HG03066 (cell line): ENCODE measurements around the gene SNUPN.

Source experiments
- ATAC-seq: cut with Tn5 transposase; IDR thresholded peaks from one replicate; pipeline ENCODE4 v1.9.1; 2021; ENCODE audit warnings: low read depth; ENCODE audit not compliant: unreplicated experiment

The SNUPN gene

DNA sequence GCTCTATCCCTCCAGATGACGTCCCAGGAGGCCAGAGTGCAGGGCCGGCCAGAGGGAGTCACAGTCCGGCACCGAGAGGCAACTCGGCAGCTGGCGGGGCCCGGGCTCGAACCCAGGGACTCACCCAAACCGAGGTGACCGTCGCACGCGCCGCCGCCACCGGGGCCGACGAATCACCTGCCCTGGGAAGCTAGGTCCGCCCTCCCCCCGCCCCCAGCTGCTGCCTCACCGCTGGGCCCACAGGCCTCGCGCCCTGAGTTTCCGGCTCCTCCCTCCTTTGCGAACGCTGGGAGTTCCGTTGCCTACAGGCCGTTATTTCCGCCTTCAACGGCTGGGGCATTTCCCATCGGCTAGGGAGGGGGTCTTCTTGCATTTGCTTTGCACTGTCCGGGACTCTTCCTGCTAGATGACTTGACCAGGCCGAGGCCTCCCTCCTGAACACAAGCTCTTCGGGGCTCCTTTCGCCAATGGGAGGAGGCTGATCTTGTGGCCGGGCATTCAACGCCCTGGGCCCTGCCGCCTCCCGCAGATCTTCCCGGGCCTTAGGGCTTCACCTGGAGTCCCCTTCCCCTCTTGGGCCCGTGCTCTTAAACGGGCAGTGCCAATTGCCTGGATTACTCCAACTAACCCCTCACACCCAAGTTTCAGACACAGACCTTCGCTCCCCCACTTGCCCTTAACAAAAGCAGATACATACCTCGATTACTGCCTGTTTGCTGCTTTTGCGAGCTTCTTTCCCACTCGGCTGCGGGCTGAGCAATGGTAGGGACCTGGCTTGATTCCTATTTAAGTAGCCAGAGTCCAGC lies at the start of gene SNUPN:
TSS of gene SNUPN (minus strand) at position 184 of the 806 bp plus-strand sequence. CDS start 4,674 bp downstream, outside the sequence.
- ATAC-seq: peak; percentile 76

DNA sequence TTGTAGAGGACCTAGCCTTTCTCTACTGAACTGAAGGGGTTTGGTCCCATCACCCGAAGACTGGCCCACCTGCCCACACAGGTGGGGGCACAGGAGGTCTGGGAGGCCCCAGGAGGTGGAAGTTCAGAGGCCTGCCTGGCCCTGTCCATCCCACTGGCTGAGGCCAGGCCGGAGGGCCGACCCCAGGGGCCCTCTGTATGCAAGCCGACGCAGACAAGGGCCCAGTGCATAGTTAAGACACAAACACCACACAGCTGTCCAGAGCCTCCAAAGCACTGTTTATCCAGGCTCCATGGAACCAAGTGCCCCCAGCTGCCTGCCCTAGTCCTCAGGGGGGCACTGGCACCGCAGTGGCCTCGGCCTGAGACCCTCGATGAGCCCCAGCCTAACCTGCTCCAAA lies 48.8 kb upstream of the SNUPN start:
- ATAC-seq: no peak

DNA sequence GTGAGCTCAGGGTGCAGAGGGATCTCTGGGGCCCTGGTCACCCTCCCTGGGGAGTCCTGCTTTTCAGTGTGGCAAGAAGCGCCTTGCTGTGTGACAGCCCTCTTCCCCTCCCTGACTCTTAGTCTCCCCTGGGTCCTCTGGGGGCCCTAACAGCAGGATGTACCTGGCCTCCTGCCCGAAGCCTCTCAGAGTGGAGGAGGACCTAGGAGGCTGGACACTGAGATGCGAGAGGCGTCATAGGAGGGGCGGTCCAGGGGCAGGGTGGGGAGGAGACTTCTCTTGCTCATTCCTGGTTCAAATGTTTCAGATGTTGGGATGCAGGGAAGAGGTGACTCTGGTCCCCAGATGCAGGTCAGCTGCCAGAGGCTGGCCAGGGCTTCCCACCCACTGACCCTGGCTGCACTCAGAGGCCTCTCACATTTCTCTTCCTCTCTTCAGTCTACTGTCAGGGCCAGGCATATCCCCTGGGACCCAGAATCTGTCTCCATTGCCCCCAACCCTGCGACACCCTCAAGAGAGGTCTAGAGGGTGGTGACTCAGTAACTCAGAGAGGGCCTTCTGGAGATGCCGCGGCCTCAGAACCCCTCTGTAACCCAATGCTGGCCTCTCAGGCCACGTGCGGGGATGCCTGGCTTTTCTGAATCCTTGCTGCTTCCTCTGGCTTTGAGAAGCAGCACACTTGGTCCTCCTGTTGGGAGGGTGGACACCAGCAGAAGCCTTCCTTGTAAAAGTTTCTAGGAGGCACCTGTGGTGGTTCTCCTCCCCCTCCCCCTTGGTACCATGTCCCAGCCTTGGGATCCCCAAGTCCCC lies 48.1 kb upstream of the SNUPN start:
- no peak for ATAC-seq

DNA sequence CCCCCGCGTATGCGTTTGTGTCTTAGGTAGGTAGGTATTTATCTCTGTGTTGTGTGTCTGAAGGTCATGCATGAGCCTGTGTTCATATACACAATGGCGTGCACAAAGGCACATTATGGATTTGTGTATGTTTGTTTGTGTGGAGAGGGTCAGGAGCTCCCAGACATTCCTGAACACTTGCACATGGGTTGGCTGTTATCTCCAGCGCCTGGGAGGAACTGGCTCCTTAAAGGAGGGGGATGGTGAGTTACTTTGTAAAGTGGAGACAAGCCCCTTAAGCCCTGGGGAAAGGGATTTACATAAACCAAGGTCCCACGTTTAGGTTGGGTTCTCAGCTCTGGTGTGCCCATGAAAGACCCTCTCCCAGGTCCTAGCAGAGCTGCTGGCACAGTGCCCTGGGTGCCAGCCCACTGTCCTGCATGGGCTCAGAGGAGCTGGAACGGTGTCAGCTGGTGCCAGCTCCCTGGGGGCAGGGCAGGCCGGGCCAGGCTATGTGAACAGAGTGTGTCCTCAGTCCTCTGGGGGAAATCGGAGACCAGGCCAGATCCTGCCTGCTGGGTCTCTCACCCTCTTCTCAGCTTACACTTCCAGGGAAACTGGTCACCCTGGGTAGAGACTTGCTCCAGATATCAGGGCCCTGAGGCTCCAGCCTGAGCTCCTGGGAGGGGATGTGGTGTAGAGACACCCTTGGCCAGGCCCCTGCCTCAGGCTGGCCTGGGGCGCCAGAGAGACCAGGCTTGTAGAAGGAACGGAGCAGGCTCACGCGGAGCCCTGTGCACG lies 47.3 kb upstream of the SNUPN start:
- ATAC-seq: no peak

DNA sequence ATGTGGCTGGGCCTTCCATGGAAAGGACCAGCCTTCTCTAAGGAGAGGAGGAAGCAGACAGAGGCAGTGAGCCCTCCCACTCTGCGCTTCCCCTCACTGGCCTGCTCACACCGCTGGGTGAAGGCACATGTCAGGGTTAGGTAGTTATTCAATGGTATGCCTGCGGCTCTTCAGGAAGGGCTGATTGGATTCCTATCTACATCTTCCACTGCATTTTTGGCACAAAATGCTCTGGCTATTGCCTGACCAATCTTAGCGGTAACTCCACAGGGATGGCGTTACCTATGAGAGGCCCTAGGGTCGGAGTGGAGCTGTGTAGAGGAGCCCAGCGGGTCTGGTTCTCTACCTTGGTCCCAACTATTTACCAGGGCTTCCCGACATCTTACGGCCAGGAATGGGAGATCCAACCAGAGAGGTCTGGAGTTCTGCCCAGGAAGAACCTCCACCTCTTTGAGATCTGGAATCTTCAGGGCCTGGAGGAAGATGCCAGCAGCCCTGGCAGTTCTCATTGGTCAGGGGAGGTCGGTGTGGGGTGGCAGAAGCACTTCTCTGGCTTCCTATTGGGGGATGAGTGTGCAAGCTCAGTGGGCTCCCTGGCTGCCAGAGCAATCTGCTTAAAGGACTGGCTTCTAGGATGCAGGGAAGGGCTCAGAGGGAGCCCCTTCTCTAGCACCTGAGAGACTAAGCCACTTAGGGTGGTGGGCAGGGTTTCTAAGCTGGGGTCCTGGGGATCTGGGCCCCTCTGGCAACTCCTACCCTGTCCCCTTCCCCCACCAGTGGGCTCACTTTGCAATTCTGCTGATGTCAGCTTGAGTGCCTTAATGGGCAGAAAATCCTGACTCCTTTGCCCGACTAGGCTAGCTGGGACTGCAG lies 46.4 kb upstream of the SNUPN start:
- ATAC-seq: no peak

DNA sequence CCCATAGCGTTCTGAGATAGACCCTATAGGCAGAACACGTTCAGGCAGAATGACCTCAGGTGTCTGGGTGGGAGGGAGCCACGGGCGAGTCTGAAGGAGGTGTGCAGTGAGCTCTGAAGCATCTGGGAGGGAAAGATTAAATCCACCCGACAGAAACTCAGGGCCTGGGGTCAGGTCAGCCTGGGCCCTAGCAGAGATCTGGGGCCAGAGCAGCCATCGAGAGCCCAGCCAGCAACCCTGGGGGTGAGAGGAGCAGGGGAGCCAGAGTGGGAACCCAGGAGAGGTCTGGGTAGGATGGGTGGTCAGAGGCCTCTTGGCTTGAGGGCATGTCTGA lies 44.3 kb upstream of the SNUPN start:
- ATAC-seq: no peak

DNA sequence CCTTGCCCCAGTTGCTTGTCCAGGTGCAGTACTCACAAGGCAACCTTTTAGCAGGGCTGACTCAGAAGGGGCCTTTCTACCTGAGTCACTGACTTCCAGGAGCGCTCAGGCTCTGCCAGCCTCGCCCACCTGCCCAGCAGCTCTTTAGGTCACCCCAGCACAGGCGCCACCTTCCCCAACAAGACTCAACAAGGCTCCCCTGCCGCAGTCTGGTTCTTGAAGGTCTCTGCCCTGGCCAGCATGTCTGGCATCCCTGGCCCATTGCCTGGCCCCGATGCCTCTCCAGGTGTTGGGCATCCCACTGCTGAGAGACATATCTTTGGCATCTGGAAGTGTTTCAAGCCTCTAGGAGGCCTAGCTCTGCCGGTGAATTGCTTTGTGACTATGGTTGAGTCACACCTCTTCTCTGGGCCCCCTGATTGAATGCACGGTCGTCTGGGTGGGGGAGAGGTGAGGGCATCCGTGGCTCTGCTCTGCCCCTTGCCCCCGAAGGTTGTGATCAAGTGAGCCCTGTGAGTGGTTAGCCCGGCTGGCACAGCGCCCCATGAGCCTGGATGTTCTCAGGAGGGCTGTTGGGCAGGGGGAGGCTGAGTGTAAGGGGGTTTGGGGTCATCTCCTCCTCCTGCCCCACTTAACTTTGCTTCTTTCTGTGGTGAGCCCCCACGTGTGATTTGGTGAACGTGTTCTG lies 43.8 kb upstream of the SNUPN start:
- no peak for ATAC-seq

DNA sequence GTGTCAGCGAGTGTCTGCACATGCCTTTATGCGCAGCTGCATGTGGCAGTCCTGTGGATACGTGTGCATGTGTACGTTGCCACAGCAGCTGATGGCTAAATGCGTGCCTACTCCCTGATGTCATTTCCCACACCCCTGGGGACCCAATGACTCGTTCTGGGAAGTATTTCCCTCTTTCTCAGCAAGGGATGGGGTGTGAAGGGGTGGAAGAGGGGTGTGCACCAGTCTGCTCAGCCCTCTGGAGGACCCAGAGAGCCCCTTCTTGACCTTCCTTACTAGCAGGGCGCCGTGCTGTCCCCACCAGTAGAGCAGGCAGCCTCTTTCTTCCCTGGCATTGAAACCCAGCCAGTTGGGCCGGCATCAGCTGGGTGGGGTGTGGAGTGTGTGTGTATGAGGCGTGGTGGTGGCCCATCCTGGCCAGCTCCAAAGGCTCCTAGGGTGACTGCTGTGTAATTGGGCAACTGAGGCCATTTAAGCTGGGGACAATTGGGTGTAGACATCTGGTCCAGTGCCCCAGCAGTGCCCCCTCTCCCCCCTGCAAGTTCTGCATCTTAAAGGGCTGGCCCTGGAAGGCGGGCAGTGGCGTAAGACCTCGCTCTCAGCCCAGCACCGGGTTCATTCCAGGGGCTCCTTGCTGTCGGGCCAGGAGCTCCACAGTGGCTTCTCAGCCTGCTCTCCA lies 41.4 kb upstream of the SNUPN start:
- ATAC-seq: no peak

DNA sequence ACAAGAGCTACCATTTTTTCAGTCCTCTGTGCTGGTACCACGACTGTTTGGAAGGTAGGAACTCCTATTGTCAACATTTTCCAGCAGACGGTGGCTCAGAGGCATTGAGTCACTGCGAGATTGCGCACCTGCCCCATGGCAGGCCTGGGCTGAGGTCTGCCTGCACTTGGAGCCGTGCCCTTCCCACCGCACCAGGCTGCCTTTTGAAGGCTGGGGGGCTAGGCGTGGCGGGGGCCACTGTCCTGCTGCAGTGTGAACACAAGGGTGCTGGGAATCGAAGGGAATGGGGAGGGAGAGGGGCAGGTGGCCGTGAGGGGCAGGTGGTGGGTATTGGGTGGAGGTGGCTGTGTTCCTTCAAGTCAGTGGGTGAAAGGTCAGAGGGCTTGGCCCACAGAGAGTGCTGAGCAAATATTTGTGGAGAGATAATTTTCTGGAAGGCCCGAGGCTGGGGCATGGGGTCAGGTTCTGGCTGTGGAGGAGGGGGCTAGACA lies 38.5 kb upstream of the SNUPN start:
- ATAC-seq: no peak

DNA sequence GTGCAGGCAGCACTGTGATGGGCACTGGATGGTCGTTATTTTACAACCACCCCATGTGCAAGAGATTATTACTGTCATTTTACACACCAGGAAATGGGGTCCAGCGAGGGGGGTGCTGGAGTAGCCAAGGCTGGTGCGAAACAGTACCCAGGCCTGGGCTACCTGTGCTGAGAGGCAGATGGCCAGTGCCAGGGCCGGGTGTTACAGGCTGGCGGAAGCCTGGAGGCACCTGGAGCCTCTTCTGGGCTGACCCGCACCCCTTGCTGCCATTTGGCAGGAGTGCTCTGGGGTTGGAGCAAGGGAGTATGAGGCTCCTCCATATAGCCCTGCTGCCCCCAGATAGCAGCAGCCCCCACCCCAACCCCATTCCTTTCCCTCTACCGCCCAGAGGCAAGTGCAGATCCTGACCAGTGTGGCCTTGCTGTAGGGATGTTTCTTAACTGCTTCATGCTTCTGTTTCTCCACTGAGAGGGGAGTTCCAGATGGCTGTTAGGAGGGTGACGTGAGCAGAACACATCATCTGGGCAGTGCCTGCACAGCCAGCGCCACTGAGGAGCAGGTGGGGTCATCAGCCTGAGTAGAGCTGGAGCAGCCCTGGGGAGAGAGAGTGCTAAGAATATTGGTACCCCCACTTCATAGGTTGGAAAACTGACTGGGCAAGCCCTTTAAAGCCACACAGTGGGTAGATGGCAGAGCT lies 37.4 kb upstream of the SNUPN start:
- ATAC-seq: no peak

DNA sequence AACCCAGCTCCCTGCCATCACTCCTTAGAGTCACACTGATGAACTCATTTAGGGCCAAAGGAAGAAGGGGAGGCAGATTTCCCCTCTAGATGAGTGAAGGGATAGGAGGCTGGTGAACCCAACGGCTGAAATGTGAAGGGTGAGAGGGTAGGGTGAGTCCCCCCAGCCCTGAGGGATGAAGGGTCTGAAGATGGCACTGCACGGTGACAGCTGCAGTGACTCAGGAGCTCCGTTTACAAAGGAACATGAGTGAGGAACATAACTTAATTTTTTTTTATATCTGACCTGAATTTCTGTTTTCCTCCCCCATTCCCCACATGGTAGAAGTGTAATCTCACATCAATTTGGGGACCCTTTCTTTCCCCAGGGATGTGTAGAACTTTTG lies 36.2 kb upstream of the SNUPN start:
- ATAC-seq: no peak

DNA sequence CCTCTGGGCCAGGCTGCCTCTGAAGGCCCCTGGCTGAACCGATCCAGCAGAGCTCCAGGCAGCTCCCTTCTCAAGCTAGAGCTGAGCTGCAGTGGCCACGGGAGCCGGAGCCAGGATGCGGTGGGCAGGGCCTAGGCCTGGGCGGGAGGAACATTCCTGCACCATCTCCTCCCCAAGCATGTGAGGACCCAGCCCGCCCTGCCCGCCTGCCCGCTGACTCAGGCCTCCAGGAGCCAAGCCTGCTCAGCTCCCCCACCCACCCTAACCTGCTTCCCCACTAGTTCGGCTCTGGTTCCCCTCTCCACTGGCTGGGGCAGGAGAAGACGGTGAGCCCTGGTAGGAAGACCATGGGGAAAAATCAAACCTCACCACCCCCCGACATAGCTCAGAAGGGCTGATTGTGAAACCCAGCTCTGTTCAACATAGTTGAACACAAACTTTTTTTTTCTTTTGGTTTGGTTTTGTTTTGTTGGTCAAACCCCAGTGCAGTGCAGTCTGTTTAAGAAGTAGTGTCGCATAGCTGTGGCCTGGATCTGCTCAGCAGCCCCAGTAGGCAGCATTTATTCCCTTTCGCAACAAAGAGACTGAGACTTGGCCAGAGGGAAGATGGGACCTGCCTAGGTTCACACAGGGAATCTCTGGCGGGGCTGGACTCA lies 35.7 kb upstream of the SNUPN start:
- no peak for ATAC-seq

DNA sequence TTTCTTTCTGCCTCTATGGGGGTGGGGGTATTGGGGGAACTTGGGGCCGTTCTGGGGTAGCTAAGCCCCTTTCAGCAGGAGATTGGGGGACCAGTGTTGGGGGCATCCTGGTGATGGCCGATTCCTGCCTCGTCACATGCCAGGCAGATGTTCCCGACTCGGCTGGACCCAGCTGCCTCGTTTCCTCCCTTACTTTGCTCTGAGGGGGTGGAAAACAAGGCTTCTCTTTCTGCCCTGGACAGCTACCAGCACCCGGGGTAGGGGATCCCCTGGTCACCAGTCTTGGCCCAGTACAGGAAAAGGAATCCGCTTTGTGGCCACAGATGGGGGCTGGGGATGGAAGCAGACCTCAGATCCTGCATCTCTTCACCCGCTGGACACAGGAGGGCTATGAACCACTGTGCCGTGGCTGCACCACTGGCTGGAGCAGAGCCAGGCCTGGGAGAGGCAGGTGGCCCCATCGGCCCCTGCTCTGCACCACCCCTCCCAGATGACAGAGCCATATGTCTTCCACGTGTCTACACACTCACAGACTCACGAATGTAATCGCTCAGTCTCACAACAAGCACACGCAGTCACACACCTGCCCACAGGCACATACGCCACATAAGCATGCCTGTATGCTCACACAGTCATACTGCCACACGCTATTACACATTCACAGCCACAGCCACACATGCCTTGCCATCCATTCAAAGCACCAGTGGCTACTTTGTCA lies 34.6 kb upstream of the SNUPN start:
- ATAC-seq: no peak

DNA sequence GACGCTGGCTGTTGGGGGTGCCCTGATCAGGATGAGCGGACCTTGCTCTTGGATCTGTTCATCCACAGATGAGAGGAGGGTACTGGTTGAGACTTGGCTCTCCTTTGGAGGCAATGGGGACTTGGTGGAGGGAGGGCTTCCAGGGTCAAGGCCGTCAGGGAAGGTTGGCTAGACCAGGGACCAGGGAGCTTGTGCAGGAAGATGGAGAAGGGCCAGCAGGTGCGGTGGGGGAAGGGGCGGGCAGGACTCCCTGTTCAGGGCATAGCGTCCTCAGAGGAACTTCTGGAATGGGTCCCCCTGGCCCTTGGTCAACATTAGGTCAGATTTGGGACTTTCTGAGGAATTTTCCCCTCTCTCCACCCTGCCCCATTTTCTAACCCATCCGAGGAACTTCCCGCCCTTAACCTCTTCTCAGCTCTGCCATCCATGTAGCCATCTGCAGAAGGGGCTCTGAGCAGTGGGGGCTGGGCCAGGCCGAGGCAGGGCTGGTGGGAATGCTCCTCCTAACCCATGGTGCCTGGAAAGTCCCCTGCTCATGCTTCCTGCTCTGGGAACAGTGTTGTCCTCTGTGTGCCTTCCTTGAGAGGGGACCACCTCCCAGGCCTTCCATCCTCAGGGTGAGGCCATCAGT lies 33.7 kb upstream of the SNUPN start:
- no peak for ATAC-seq

DNA sequence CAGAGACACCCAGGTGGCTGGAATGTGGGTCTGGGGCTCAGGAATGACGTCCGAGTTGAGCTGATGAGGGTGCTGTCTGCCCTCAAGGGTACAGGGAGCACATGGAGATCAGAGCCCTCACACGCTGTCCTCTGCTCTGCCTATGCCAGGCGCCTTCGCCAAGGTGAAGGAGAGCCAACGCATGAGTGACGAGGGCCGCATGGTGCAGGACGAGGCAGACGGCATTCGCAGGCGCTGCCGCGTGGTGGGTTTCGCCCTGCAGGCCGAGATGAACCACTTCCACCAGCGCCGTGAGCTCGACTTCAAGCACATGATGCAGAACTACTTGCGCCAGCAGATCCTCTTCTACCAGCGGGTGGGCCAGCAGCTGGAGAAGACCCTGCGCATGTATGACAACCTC lies 31.3 kb upstream of the SNUPN start:
- ATAC-seq: no peak

DNA sequence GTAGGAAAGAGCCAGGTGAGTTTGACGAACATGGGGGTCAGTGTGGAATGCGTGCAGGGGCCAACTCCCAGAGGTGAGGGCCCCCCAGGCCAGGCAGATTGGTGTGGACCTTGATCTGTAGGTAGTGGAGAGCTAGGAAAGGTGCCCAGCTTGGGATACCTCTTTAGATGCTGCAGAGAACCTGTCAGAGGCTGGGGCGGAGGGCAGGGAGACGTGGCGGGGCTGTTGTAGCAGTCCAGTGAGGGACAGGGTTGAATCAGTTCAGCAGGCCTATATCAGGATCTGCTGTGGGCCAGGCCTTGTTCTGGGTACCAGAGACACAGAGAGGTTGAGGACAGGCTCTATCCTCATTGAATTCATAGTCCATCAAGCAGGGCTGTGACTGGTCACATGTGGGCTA lies 30.8 kb upstream of the SNUPN start:
- no peak for ATAC-seq

DNA sequence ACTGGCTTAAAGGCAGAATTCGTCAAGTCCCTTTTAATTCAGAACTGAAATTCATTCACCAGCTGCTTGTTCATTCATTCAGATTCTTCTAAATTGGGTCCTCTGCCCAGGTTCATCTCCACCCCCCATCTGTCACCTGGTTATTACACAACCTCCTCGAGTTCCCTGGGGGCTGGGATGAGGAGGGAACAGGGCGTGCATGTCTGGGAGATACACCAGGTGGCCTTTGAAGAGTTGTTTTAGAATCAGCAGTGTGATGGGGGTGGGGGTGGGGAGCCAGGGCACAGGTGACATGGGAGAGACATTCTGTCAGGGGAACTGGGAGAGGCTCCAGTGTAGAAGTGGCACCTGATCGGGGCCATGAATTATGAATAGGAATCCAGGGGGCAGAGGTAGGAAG lies 30.4 kb upstream of the SNUPN start:
- ATAC-seq: no peak
